Fibroblast of lung (primary cell): ENCODE results near the gene TBATA. TPM values are rescaled to one million over a fixed set of nuclear protein-coding genes. Genes with fewer than 3 reads are reported as not detected.

ENCODE experiments used
- DNase-seq, 2 donors: peaks; one replicate each; pipeline versions ENCODE4 v3.0.0 to v3.0.0-alpha.2; 2010; ENCODE audit warnings: low read depth in 2 of 2
- H2AFZ ChIP-seq: 2 replicates; pipeline ENCODE4 v1.5.1; 2012; ENCODE audit warnings: low read length, control low read depth, inconsistent platforms
- H3K27ac ChIP-seq: 2 replicates; pipeline ENCODE4 v1.5.1; 2011; ENCODE audit warnings: low read length, control low read depth; ENCODE audit not compliant: insufficient read depth
- H3K27me3 ChIP-seq: 2 replicates; pipeline ENCODE4 v1.5.1; 2011; ENCODE audit warnings: mild to moderate bottlenecking, low read length; ENCODE audit not compliant: control insufficient read depth, insufficient read depth
- H3K36me3 ChIP-seq: 2 replicates; pipeline ENCODE4 v1.5.1; 2011; ENCODE audit warnings: low read length; ENCODE audit not compliant: control insufficient read depth, insufficient read depth
- H3K4me1 ChIP-seq: 2 replicates; pipeline ENCODE4 v1.5.1; 2011; ENCODE audit warnings: low read length; ENCODE audit not compliant: control insufficient read depth, insufficient read depth; ENCODE audit errors: extremely low read depth
- H3K4me2 ChIP-seq: 2 replicates; pipeline ENCODE4 v1.5.1; 2011; ENCODE audit warnings: low read length, control low read depth; ENCODE audit not compliant: insufficient read depth; ENCODE audit errors: extremely low read depth
- H3K4me3 ChIP-seq, 4 experiments: fragments of 200-600 bp in 1 of 4; sonication (generic) in 1 of 4; replicated peaks in 1 of 4; 2 replicates each; pipeline ENCODE4 v1.5.1; 2011 to 2016; ENCODE audit warnings: low read length in 4 of 4, low read depth in 3 of 4, mild to moderate bottlenecking in 3 of 4, control low read depth in 2 of 4, inconsistent platforms in 1 of 4, mixed read lengths in 1 of 4; ENCODE audit not compliant: insufficient read depth in 1 of 4; ENCODE audit errors: control extremely low read depth in 1 of 4
- H3K79me2 ChIP-seq: 2 replicates; pipeline ENCODE4 v1.5.1; 2012; ENCODE audit warnings: mild to moderate bottlenecking, low read length, inconsistent platforms; ENCODE audit not compliant: control insufficient read depth, insufficient read depth
- H3K9ac ChIP-seq: 2 replicates; pipeline ENCODE4 v1.5.1; 2011; ENCODE audit warnings: mild to moderate bottlenecking, low read length, control low read depth; ENCODE audit not compliant: insufficient read depth
- H3K9me3 ChIP-seq: 2 replicates; pipeline ENCODE4 v1.5.1; 2012; ENCODE audit warnings: low read depth, low read length; ENCODE audit not compliant: control insufficient read depth, insufficient read depth
- H4K20me1 ChIP-seq: 2 replicates; pipeline ENCODE4 v1.5.1; 2011; ENCODE audit warnings: low read length; ENCODE audit not compliant: control insufficient read depth, insufficient read depth; ENCODE audit errors: extremely low read depth
- EZH2 ChIP-seq: IDR thresholded peaks from 2 replicates; pipeline ENCODE4 v1.5.1; 2012; ENCODE audit warnings: low read length, control low read depth, mild to moderate bottlenecking; ENCODE audit errors: missing control alignments
- polyA plus RNA-seq, 2 donors: library from polyadenylated mRNA; depleted of rRNA in 1 of 2; stranded (reverse) in 1 of 2; unstranded in 1 of 2; fragments of >200 nt; gene quantifications; 2 replicates each; pipeline ENCODE4 v1.2.1, GENCODE V29; 2011 to 2012; ENCODE audit warnings: missing spikeins in 1 of 2
- total RNA-seq: library from RNA; depleted of rRNA; stranded (reverse); fragments of >200 nt; gene quantifications from 2 replicates; pipeline ENCODE4 v1.2.1, GENCODE V29; 2014
- TF ChIP-seq, protein P1 (sequence below), 2 donors: IDR thresholded peaks in 1 of 2; conservative IDR thresholded peaks in 1 of 2; 1 replicate in 1 of 2; 2 replicates in 1 of 2; pipeline ENCODE4 v1.5.1; 2011 to 2012; ENCODE audit warnings: low read length in 2 of 2, control low read depth in 1 of 2, inconsistent platforms in 1 of 2, low read depth in 1 of 2, mild to moderate bottlenecking in 1 of 2

TBATA gene
- total and polyA plus RNA-seq, 2 donors (not counting 1 experiment from before 2014, with no cell fraction given) = not detected

DNA sequence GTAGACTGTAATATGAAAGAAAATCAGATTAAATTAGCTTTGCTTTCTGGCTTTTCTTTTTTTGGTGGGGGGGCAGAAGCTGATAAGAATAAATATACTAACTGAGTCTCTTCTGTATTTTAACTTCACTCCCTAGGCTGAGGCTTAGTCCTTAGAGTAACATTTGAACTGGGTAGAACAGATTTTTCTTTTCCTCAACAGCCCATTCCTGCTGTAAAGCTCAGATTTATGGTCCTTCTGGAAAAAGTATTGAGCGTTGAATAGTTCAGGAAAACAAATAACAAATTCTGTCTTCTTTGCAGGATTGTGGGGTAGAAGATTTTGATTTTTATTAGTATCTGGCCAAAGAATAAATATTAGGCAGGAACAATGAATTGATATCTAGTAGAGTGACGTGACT is 48.4 kb upstream of the TBATA start:
- DNase-seq = no peak
- Histone ChIP-seq H3K36me3 (no peaks in the 10 kb centered on the region), H3K27me3 (no peaks in the 10 kb centered on the region), H4K20me1 (no peaks in the 10 kb centered on the region), H3K4me3 (no peak overlapping the region), H3K4me2 (peak overlapping the region; percentile 60), H3K79me2 (peaks cover 2% of the 10 kb centered on the region), H3K9ac (no peak overlapping the region), H3K4me1 (peaks cover 16% of the 10 kb centered on the region), H3K27ac (peak overlapping the region; percentile 62), H2AFZ (no peak overlapping the region), H3K9me3 (no peaks in the 10 kb centered on the region)
- TF ChIP-seq, protein P1, sequence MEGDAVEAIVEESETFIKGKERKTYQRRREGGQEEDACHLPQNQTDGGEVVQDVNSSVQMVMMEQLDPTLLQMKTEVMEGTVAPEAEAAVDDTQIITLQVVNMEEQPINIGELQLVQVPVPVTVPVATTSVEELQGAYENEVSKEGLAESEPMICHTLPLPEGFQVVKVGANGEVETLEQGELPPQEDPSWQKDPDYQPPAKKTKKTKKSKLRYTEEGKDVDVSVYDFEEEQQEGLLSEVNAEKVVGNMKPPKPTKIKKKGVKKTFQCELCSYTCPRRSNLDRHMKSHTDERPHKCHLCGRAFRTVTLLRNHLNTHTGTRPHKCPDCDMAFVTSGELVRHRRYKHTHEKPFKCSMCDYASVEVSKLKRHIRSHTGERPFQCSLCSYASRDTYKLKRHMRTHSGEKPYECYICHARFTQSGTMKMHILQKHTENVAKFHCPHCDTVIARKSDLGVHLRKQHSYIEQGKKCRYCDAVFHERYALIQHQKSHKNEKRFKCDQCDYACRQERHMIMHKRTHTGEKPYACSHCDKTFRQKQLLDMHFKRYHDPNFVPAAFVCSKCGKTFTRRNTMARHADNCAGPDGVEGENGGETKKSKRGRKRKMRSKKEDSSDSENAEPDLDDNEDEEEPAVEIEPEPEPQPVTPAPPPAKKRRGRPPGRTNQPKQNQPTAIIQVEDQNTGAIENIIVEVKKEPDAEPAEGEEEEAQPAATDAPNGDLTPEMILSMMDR (conservative IDR thresholded peaks at IDR 0.05 in 1 of 2, IDR thresholded peaks at IDR 0.05 in 1 of 2; ENCODE audit: low read depth in 1 of 2, low read length in 2 of 2) = no peak
- TF ChIP-seq EZH2 = no peak

DNA sequence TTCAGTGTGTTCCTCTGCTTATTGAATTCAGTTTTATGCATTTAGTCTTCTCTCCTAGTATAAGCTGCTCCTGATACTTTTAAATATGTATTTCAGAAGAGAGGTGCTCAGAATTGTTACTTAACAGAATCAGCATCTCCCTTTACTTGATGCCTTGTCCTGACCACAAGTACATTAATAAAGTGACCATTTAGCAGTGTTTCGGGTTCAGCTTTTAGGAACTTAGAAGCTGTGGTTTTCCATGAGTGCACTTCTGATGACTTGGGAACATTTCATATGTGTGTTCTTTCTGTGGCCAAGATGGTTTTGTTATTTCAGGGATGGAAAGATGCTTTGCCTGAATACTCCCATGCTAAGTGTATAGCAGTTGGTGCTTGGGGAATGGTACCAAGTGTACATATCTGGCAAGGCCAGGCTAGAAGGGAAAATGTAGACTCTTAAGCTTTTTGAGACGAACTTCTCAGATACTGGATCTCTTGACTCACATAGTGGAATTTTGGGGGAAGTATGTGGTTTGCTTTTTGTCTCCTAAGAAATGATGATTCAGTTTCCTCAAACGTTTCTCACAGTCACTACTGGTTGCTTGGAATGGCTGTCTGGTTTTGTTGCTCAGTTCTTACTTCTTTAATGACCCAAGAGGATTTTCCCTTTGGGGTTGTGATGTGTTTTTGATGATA is 47.8 kb upstream of the TBATA start:
- no peaks in the 10 kb centered on the region for H3K36me3 ChIP-seq
- H2AFZ ChIP-seq = no peak overlapping the region

DNA sequence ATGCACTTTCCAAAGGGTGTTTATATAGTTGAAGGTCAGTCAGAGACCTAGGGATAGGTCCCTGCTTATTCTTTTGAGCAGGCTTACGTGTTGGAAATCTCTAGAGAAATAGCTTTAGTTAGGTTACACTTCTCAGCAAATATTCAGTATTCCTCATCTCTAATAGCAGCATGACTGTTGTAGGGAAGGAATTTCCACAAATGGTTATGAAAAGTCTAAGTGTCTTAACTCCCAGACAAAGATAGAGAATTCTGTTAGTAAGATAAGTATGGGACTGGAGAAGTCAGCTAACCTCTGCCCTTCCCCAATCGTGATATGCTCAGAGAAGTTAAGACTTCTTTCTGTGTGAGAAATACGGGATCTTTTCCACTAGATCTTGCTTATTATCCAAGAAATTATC is 47.0 kb upstream of the TBATA start:
- Histone ChIP-seq H2AFZ (no peak overlapping the region), H3K36me3 (no peaks in the 10 kb centered on the region), H3K4me2 (no peak overlapping the region), H3K9ac (no peak overlapping the region), H4K20me1 (no peaks in the 10 kb centered on the region), H3K4me1 (peaks cover 16% of the 10 kb centered on the region), H3K27me3 (no peaks in the 10 kb centered on the region), H3K27ac (peak overlapping the region; percentile 62), H3K79me2 (peaks cover 2% of the 10 kb centered on the region), H3K4me3 (no peak overlapping the region), H3K9me3 (no peaks in the 10 kb centered on the region)
- DNase-seq = peak in 1 of 2 donors; percentile 62
- TF ChIP-seq, protein P1 (conservative IDR thresholded peaks at IDR 0.05 in 1 of 2, IDR thresholded peaks at IDR 0.05 in 1 of 2; ENCODE audit: low read depth in 1 of 2, low read length in 2 of 2) = no peak
- no peak for TF ChIP-seq EZH2

More for the DNA sequence above, 47.8 kb upstream of the TBATA start:
- H3K27me3 ChIP-seq = no peaks in the 10 kb centered on the region
- no peaks in the 10 kb centered on the region for H3K9me3 ChIP-seq
- TF ChIP-seq EZH2 = no peak
- peak overlapping the region; percentile 66 for H3K4me2 ChIP-seq
- no peaks in the 10 kb centered on the region for H4K20me1 ChIP-seq
- H3K79me2 ChIP-seq = peaks cover 2% of the 10 kb centered on the region
- peak overlapping the region; percentile 62 for H3K27ac ChIP-seq
- H3K4me1 ChIP-seq = peaks cover 16% of the 10 kb centered on the region
- peak; percentile 79 to 98 for DNase-seq
- H3K9ac ChIP-seq = no peak overlapping the region
- H3K4me3 ChIP-seq = no peak overlapping the region
